OCI-LY3 (cell line): Measurements from ENCODE around the gene HSF5.

Experiments
- H2AFZ ChIP-seq: fragments of 200-600, 300-600 bp; shearing (Covaris generic); 2 replicates; pipeline ENCODE4 v1.6.0; 2014; ENCODE audit warnings: antibody characterized with exemption, low read depth, low read length
- H3K27ac ChIP-seq: fragments of 200-600, 300-600 bp; sonication (generic); 2 replicates; pipeline ENCODE4 v1.5.1; 2014; ENCODE audit warnings: mild to moderate bottlenecking, low read length, moderate library complexity, mixed read lengths
- H3K27me3 ChIP-seq: fragments of 200-600, 300-600 bp; sonication (generic); 2 replicates; pipeline ENCODE4 v1.6.1; 2014; ENCODE audit warnings: low read depth, low read length, mixed read lengths
- H3K36me3 ChIP-seq: fragments of 200-600, 300-600 bp; sonication (generic); replicated peaks from 2 replicates; pipeline ENCODE3; 2014; ENCODE audit warnings: low read depth, low read length, mixed read lengths
- H3K4me1 ChIP-seq: fragments of 300-600, 200-600 bp; sonication (generic); 2 replicates; pipeline ENCODE4 v1.6.1; 2014; ENCODE audit warnings: low read length, mixed read lengths
- H3K4me2 ChIP-seq: fragments of 200-600, 300-600 bp; sonication (generic); 2 replicates; pipeline ENCODE4 v1.6.1; 2014; ENCODE audit warnings: low read length, mixed read lengths
- H3K4me3 ChIP-seq: fragments of 300-600, 200-600 bp; sonication (generic); 2 replicates; pipeline ENCODE4 v1.5.1; 2014; ENCODE audit warnings: antibody characterized with exemption, mild to moderate bottlenecking, low read length, moderate library complexity
- H3K79me2 ChIP-seq: fragments of 300-600, 200-600 bp; shearing (Covaris generic); 2 replicates; pipeline ENCODE4 v1.6.1; 2014; ENCODE audit warnings: mild to moderate bottlenecking, low read length, mixed read lengths
- H3K9ac ChIP-seq: fragments of 300-600, 200-600 bp; shearing (Covaris generic); 2 replicates; pipeline ENCODE4 v1.6.0; 2014; ENCODE audit warnings: mild to moderate bottlenecking, low read length, moderate library complexity
- H3K9me3 ChIP-seq: fragments of 200-600, 300-600 bp; shearing (Covaris generic); 2 replicates; pipeline ENCODE4 v1.6.1; 2014; ENCODE audit warnings: low read length, mixed read lengths; ENCODE audit not compliant: insufficient read depth
- H4K20me1 ChIP-seq: fragments of 200-600, 300-600 bp; sonication (generic); 2 replicates; pipeline ENCODE4 v1.6.1; 2016; ENCODE audit warnings: low read length, mixed read lengths; ENCODE audit not compliant: insufficient read depth
- CTCF ChIP-seq: fragments of 200-600, 300-600 bp; sonication (generic); IDR thresholded peaks from 2 replicates; pipeline ENCODE4 v1.5.1; 2014; ENCODE audit warnings: antibody characterized with exemption, low read length, low read depth
- EZH2phosphoT487 ChIP-seq: fragments of 200-600 bp; shearing (Covaris generic); IDR thresholded peaks from 2 replicates; pipeline ENCODE4 v1.6.1; 2018; ENCODE audit warnings: antibody characterized with exemption, mixed run types, low read depth

HSF5 gene

GRCh38 chr17:58501451-58501850, 13.2 kb upstream of the HSF5 start:
- TF ChIP-seq CTCF = no peak
- no peak for TF ChIP-seq EZH2phosphoT487
- H3K4me3 ChIP-seq = no peak overlapping the region
- H2AFZ ChIP-seq = no peak overlapping the region
- H3K4me1 ChIP-seq = peaks cover 23% of the 10 kb centered on the region
- H3K36me3 ChIP-seq = peaks cover 63% of the 10 kb centered on the region
- peaks cover 23% of the 10 kb centered on the region for H3K79me2 ChIP-seq
- H4K20me1 ChIP-seq = 0 out of 2 replicates have a peak, but pooled peaks cover 2% of the 10 kb centered on the region
- H3K27me3 ChIP-seq = no peaks in the 10 kb centered on the region
- no peak overlapping the region for H3K9ac ChIP-seq
- no peaks in the 10 kb centered on the region for H3K9me3 ChIP-seq
- no peak overlapping the region for H3K4me2 ChIP-seq
- no peak overlapping the region for H3K27ac ChIP-seq

GRCh38 chr17:58498177-58498828, 10.1 kb upstream of the HSF5 start:
- Histone ChIP-seq H3K79me2 (peaks cover 14% of the 10 kb centered on the region), H3K9me3 (no peaks in the 10 kb centered on the region), H3K4me1 (no peaks in the 10 kb centered on the region), H3K9ac (no peak overlapping the region), H3K4me3 (no peak overlapping the region), H3K27ac (no peak overlapping the region), H4K20me1 (peaks cover 15% of the 10 kb centered on the region), H3K36me3 (peaks cover 67% of the 10 kb centered on the region), H2AFZ (no peak overlapping the region), H3K4me2 (no peak overlapping the region), H3K27me3 (no peaks in the 10 kb centered on the region)
- TF ChIP-seq CTCF (no peak), EZH2phosphoT487 (no peak)

- Histone ChIP-seq H3K9ac (no peak overlapping the region), H2AFZ (no peak overlapping the region), H3K36me3 (peaks cover 85% of the 10 kb centered on the region), H3K4me2 (no peak overlapping the region), H3K79me2 (peaks cover 20% of the 10 kb centered on the region; the same call in 1 of the 2 replicates), H3K4me1 (no peaks in the 10 kb centered on the region), H3K4me3 (no peak overlapping the region), H3K9me3 (no peaks in the 10 kb centered on the region), H4K20me1 (peaks cover 19% of the 10 kb centered on the region), H3K27me3 (no peaks in the 10 kb centered on the region), H3K27ac (no peak overlapping the region)
- TF ChIP-seq EZH2phosphoT487 (no peak), CTCF (no peak)
These were observed 5.3 kb upstream of the HSF5 start for GRCh38 chr17:58493506-58493905.

GRCh38 chr17:58492238-58493121, 4.3 kb upstream of the HSF5 start:
- H4K20me1 ChIP-seq = peaks cover 19% of the 10 kb centered on the region
- H3K9me3 ChIP-seq = no peaks in the 10 kb centered on the region
- H3K36me3 ChIP-seq = peaks cover 81% of the 10 kb centered on the region
- no peak overlapping the region for H2AFZ ChIP-seq
- H3K4me1 ChIP-seq = no peaks in the 10 kb centered on the region
- no peak overlapping the region for H3K9ac ChIP-seq
- no peaks in the 10 kb centered on the region for H3K27me3 ChIP-seq
- H3K4me2 ChIP-seq = no peak overlapping the region
- H3K4me3 ChIP-seq = no peak overlapping the region
- TF ChIP-seq CTCF (no peak), EZH2phosphoT487 (no peak)
- H3K27ac ChIP-seq = no peak overlapping the region
- peaks cover 18% of the 10 kb centered on the region; the same call in 1 of the 2 replicates for H3K79me2 ChIP-seq
